OCI-LY7 (cell line): Measurements from ENCODE around the gene SPOCK1.

Experiments
- EZH2phosphoT487 ChIP-seq: fragments of 200-600 bp; sonication (generic); IDR thresholded peaks from 2 replicates; pipeline ENCODE4 v1.6.1; 2018; ENCODE audit warnings: low read depth, borderline replicate concordance, mild to moderate bottlenecking, mixed run types, antibody characterized with exemption, low read length, moderate library complexity, mixed read lengths
- TF ChIP-seq, protein P1 (sequence below): fragments of 200-600 bp; sonication (generic); conservative IDR thresholded peaks from 2 replicates; pipeline ENCODE4 v1.5.1; 2014; ENCODE audit warnings: mild to moderate bottlenecking, antibody characterized with exemption, low read length, moderate library complexity, mixed read lengths

GRCh38 chr5:137101544-137101943 is 397.6 kb downstream of the SPOCK1 start:
- TF ChIP-seq, protein P1, sequence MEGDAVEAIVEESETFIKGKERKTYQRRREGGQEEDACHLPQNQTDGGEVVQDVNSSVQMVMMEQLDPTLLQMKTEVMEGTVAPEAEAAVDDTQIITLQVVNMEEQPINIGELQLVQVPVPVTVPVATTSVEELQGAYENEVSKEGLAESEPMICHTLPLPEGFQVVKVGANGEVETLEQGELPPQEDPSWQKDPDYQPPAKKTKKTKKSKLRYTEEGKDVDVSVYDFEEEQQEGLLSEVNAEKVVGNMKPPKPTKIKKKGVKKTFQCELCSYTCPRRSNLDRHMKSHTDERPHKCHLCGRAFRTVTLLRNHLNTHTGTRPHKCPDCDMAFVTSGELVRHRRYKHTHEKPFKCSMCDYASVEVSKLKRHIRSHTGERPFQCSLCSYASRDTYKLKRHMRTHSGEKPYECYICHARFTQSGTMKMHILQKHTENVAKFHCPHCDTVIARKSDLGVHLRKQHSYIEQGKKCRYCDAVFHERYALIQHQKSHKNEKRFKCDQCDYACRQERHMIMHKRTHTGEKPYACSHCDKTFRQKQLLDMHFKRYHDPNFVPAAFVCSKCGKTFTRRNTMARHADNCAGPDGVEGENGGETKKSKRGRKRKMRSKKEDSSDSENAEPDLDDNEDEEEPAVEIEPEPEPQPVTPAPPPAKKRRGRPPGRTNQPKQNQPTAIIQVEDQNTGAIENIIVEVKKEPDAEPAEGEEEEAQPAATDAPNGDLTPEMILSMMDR = no peak
- TF ChIP-seq EZH2phosphoT487 = no peak
